A673 (cell line): ENCODE data around the gene TBRG1.

Source experiments
- EZH2 ChIP-seq: fragments of 200-600 bp; sonication (generic); IDR thresholded peaks from 2 replicates; pipeline ENCODE4 v1.6.1; 2017; ENCODE audit warnings: borderline replicate concordance, low read depth, mild to moderate bottlenecking, mixed read lengths, antibody characterized with exemption, low read length; ENCODE audit not compliant: poor library complexity, severe bottlenecking
- TF ChIP-seq, protein P1 (sequence below): fragments of 300-800, 200-600 bp; sonication (generic); conservative IDR thresholded peaks from 2 replicates; pipeline ENCODE4 v1.5.1; 2017; ENCODE audit warnings: low read depth, mild to moderate bottlenecking, antibody characterized with exemption, low read length, moderate library complexity, mixed read lengths

DNA sequence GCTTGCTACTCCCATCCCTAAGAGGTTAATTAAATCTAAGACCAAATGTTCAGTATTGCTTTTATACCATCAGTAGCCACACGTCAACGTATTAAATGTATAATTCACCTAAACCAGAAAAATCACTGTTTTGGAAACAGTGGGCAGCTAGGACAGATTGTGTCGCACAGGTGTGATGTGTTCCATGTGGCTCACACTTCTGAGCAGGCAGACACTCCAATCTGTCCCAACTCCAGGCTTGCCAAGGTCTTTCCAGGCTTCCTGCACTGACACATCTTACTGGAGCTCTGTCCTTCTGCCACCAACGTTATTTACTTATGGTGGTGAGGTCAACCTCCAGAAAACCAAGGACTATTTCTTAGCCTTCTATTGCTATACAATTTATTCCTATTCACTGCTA lies 39.4 kb downstream of the TBRG1 start:
- TF ChIP-seq, protein P1, sequence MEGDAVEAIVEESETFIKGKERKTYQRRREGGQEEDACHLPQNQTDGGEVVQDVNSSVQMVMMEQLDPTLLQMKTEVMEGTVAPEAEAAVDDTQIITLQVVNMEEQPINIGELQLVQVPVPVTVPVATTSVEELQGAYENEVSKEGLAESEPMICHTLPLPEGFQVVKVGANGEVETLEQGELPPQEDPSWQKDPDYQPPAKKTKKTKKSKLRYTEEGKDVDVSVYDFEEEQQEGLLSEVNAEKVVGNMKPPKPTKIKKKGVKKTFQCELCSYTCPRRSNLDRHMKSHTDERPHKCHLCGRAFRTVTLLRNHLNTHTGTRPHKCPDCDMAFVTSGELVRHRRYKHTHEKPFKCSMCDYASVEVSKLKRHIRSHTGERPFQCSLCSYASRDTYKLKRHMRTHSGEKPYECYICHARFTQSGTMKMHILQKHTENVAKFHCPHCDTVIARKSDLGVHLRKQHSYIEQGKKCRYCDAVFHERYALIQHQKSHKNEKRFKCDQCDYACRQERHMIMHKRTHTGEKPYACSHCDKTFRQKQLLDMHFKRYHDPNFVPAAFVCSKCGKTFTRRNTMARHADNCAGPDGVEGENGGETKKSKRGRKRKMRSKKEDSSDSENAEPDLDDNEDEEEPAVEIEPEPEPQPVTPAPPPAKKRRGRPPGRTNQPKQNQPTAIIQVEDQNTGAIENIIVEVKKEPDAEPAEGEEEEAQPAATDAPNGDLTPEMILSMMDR: no peak
- no peak for TF ChIP-seq EZH2
